ENCODE results near the gene CUTC. TPM values are rescaled to one million over a fixed set of nuclear protein-coding genes. Genes with fewer than 3 reads are reported as not detected.

CUTC gene
- total RNA-seq, 1 experiment from 2014 or later, result 21.6 TPM

GRCh38 chr10:99709480-99710229, 22.4 kb upstream of the CUTC start:
- Histone ChIP-seq H3K14ac (ENCODE audit: insufficient read depth, low read length) (no peak overlapping the region), H3K56ac (ENCODE audit: insufficient read length, low read depth, low read length) (no peak overlapping the region), H4K20me1 (ENCODE audit: control insufficient read depth, insufficient read depth, insufficient read length) (no peaks in the 10 kb centered on the region), H3K27me3 (ENCODE audit: insufficient read depth, low read length) (no peaks in the 10 kb centered on the region), H2BK12ac (ENCODE audit: insufficient read length, low read depth, low read length) (no peak overlapping the region), H4K8ac (replicated peaks; ENCODE audit: insufficient read length, low read depth, low read length) (no peak overlapping the region), H3K9me3 (ENCODE audit: control insufficient read depth, low read depth, low read length) (no peaks in the 10 kb centered on the region), H3T11ph (ENCODE audit: low read length) (no peak overlapping the region), H3K23me2 (ENCODE audit: insufficient read length, low read depth, low read length, poor library complexity, severe bottlenecking) (no peaks in the 10 kb centered on the region), H4K91ac (ENCODE audit: insufficient read length, low read depth, low read length) (no peak overlapping the region), H3K27ac (ENCODE audit: insufficient read length, low read depth, low read length) (no peak overlapping the region), H3K9ac (ENCODE audit: extremely low read depth, insufficient read length, low read length) (no peak overlapping the region), H3K79me1 (ENCODE audit: insufficient read depth, low read depth, low read length, poor library complexity, severe bottlenecking) (no peaks in the 10 kb centered on the region), H3K4ac (ENCODE audit: low read depth, low read length) (no peak overlapping the region), H3K18ac (ENCODE audit: insufficient read length, low read depth, low read length) (no peak overlapping the region), H2BK120ac (ENCODE audit: low read depth, low read length, poor library complexity, severe bottlenecking) (no peak overlapping the region), H2AFZ (ENCODE audit: low read length) (no peak overlapping the region), H2BK20ac (ENCODE audit: low read depth, low read length, poor library complexity, severe bottlenecking) (no peak overlapping the region), H3K4me1 (ENCODE audit: insufficient read depth, low read length) (no peaks in the 10 kb centered on the region), H3K4me2 (ENCODE audit: insufficient read depth, insufficient read length, low read length) (no peak overlapping the region), H4K5ac (ENCODE audit: insufficient read length, low read depth, low read length) (no peak overlapping the region), H2BK15ac (ENCODE audit: low read depth, low read length) (no peak overlapping the region), H2AK5ac (ENCODE audit: insufficient read length, low read length) (no peak overlapping the region), H2BK5ac (ENCODE audit: insufficient read length, low read length) (no peak overlapping the region), H3K23ac (ENCODE audit: insufficient read length, low read depth, low read length) (no peak overlapping the region), H3K79me2 (ENCODE audit: insufficient read depth, low read length) (no peaks in the 10 kb centered on the region)
- no peaks in the 10 kb centered on the region for H3K4me1 Mint-ChIP-seq
- no CpG with 5 or more reads among the region's 4 CpGs for WGBS (ENCODE audit: extremely low coverage, insufficient read length, low lambda C conversion rate)
- H3K27ac Mint-ChIP-seq, result no peak overlapping the region; a peak in 1 of 7 replicates
- DNase-seq, result peak; percentile 40
- H3K4me3 Mint-ChIP-seq, result no peak overlapping the region
- no peaks in the 10 kb centered on the region for H3K27me3 Mint-ChIP-seq (ENCODE audit: low read depth)
- H3K9me3 Mint-ChIP-seq, result no peaks in the 10 kb centered on the region
- no peak for TF ChIP-seq CTCF (conservative IDR thresholded peaks at IDR 0.05)
- peaks cover 11 to 36% (median 23%) of the 10 kb centered on the region in 3 experiments; a peak in 6 of 7 replicates for H3K36me3 Mint-ChIP-seq (ENCODE audit: insufficient read depth in 1 of 3, low read depth in 3 of 3)

Data from H9 (cell line).